BLaER1 treated with 17β-estradiol and CSF1 and Interleukin-3, amounts not matched to agents 10 nM and 100 nM (cell line): Measurements from ENCODE around the gene BTK.

Source experiments
- H3K27ac ChIP-seq, 11 experiments: shearing (Covaris generic); formaldehyde crosslinking; 2 replicates each; pipeline ENCODE4 v1.8.1; 2022
- H3K27me3 ChIP-seq, 11 experiments: shearing (Covaris generic); formaldehyde crosslinking; 2 replicates each; pipeline ENCODE4 v1.8.1; 2022
- H3K36me3 ChIP-seq, 11 experiments: shearing (Covaris generic); formaldehyde crosslinking; 2 replicates each; pipeline ENCODE4 v1.8.1; 2022
- H3K4me1 ChIP-seq, 10 experiments: shearing (Covaris generic); formaldehyde crosslinking; 2 replicates each; pipeline ENCODE4 v1.8.1; 2022
- H3K4me2 ChIP-seq, 11 experiments: shearing (Covaris generic); formaldehyde crosslinking; 2 replicates each; pipeline ENCODE4 v1.8.1; 2022
- H3K4me3 ChIP-seq, 10 experiments: shearing (Covaris generic); formaldehyde crosslinking; 2 replicates each; pipeline ENCODE4 v1.8.1; 2022
- H3K9ac ChIP-seq, 11 experiments: shearing (Covaris generic); formaldehyde crosslinking; 2 replicates each; pipeline ENCODE4 v1.8.1; 2022
- H3K9me3 ChIP-seq, 11 experiments: shearing (Covaris generic); formaldehyde crosslinking; replicated peaks in 1 of 11; 2 replicates each; pipeline ENCODE4 v1.8.1; 2022
- H4K20me1 ChIP-seq, 11 experiments: shearing (Covaris generic); formaldehyde crosslinking; 2 replicates each; pipeline ENCODE4 v1.8.1; 2022
- Cebpa-rat ChIP-seq, 11 experiments: shearing (Covaris generic); IDR thresholded peaks; 2 replicates each; pipeline ENCODE4 v1.8.1; 2022

The BTK gene

GRCh38 chrX:101385795-101386541 is at the start of gene BTK:
BTK (minus strand) TSS chrX:101386191; CDS start chrX:101375284, 10,907 bp downstream.
- H3K9me3 ChIP-seq, result peaks cover 0 to 6% (median 0%) of the 10 kb centered on the region in 11 experiments; a peak in 3 of 22 replicates
- H3K4me2 ChIP-seq, result peak within 1 kb of the TSS; percentile 75 to 92 (median 89)
- H3K9ac ChIP-seq, result peak within 1 kb of the TSS; percentile 78 to 87 (median 83)
- peaks cover 0 to 19% (median 0%) of the 10 kb centered on the region in 11 experiments; a peak in 6 of 22 replicates for H3K36me3 ChIP-seq
- H3K4me1 ChIP-seq, result peaks cover 49 to 61% (median 54%) of the 10 kb centered on the region in 10 experiments
- H4K20me1 ChIP-seq, result peaks cover 0 to 10% (median 0%) of the 10 kb centered on the region in 11 experiments; a peak in 3 of 22 replicates
- no peak for TF ChIP-seq Cebpa-rat (IDR thresholded peaks at IDR 0.05)
- peak within 1 kb of the TSS; percentile 60 to 89 (median 81) for H3K27ac ChIP-seq
- peak within 1 kb of the TSS; percentile 52 to 74 (median 66) for H3K4me3 ChIP-seq
- H3K27me3 ChIP-seq, result no peaks in the 10 kb centered on the region

GRCh38 chrX:101430457-101431078 is 44.6 kb upstream of the BTK start:
- Histone ChIP-seq H3K9me3 (peaks cover 10 to 23% (median 18%) of the 10 kb centered on the region in 11 experiments; a peak in 21 of 22 replicates), H3K4me1 (peaks cover 0 to 16% (median 0%) of the 10 kb centered on the region in 10 experiments; a peak in 6 of 20 replicates), H3K27ac (no peak overlapping the region), H3K9ac (no peak overlapping the region), H4K20me1 (no peaks in the 10 kb centered on the region), H3K4me3 (no peak overlapping the region), H3K27me3 (no peaks in the 10 kb centered on the region), H3K4me2 (peak overlapping the region in 2 of 11 experiments; percentile 6 to 17; a peak in 1 of 22 replicates), H3K36me3 (peaks cover 0 to 20% (median 4%) of the 10 kb centered on the region in 11 experiments; a peak in 6 of 22 replicates)
- TF ChIP-seq Cebpa-rat (IDR thresholded peaks at IDR 0.05), result no peak

GRCh38 chrX:101429934-101430333 is 43.9 kb upstream of the BTK start:
- no peak for TF ChIP-seq Cebpa-rat (IDR thresholded peaks at IDR 0.05)
- Histone ChIP-seq H3K9me3 (peaks cover 10 to 23% (median 18%) of the 10 kb centered on the region in 11 experiments; a peak in 21 of 22 replicates), H3K27me3 (no peaks in the 10 kb centered on the region), H3K27ac (no peak overlapping the region), H3K36me3 (peaks cover 0 to 20% (median 4%) of the 10 kb centered on the region in 11 experiments; a peak in 6 of 22 replicates), H3K9ac (no peak overlapping the region), H4K20me1 (no peaks in the 10 kb centered on the region), H3K4me1 (peaks cover 0 to 16% (median 0%) of the 10 kb centered on the region in 10 experiments; a peak in 6 of 20 replicates), H3K4me2 (peak overlapping the region in 2 of 11 experiments; percentile 6 to 14; a peak in 3 of 22 replicates), H3K4me3 (no peak overlapping the region)

GRCh38 chrX:101427954-101428353 is 42.0 kb upstream of the BTK start:
- Histone ChIP-seq H3K27ac (no peak overlapping the region), H3K36me3 (peaks cover 0 to 29% (median 4%) of the 10 kb centered on the region in 11 experiments; a peak in 6 of 22 replicates), H3K4me3 (no peak overlapping the region), H3K9me3 (peaks cover 10 to 19% (median 15%) of the 10 kb centered on the region in 11 experiments; a peak in 21 of 22 replicates), H3K4me1 (peaks cover 0 to 16% (median 0%) of the 10 kb centered on the region in 10 experiments; a peak in 6 of 20 replicates), H3K9ac (no peak overlapping the region), H3K27me3 (no peaks in the 10 kb centered on the region), H4K20me1 (no peaks in the 10 kb centered on the region), H3K4me2 (no peak overlapping the region)
- no peak for TF ChIP-seq Cebpa-rat (IDR thresholded peaks at IDR 0.05)

- TF ChIP-seq Cebpa-rat (IDR thresholded peaks at IDR 0.05), result no peak
- no peak overlapping the region for H3K9ac ChIP-seq
- no peak overlapping the region for H3K4me3 ChIP-seq
- H3K36me3 ChIP-seq, result 0 out of 22 replicates have a peak, but pooled peaks cover 0 to 9% (median 0%) of the 10 kb centered on the region in 11 experiments
- H3K4me1 ChIP-seq, result peaks cover 13 to 30% (median 18%) of the 10 kb centered on the region in 10 experiments
- peaks cover 0 to 15% (median 9%) of the 10 kb centered on the region in 11 experiments; a peak in 9 of 22 replicates for H3K27me3 ChIP-seq
- H3K9me3 ChIP-seq, result no peaks in the 10 kb centered on the region
- peak overlapping the region in 3 of 11 experiments; percentile 69 to 83 (median 80); a peak in 4 of 22 replicates for H3K4me2 ChIP-seq
- H3K27ac ChIP-seq, result no peak overlapping the region
- H4K20me1 ChIP-seq, result no peaks in the 10 kb centered on the region
Observed at GRCh38 chrX:101419489-101419888, 33.5 kb upstream of the BTK start.

GRCh38 chrX:101417981-101418841 is 32.2 kb upstream of the BTK start:
- peak overlapping the region; percentile 73 to 93 (median 82) for H3K9ac ChIP-seq

GRCh38 chrX:101417190-101417589 is 31.2 kb upstream of the BTK start:
- H3K4me1 ChIP-seq, result peaks cover 13 to 49% (median 19%) of the 10 kb centered on the region in 10 experiments
- H3K27me3 ChIP-seq, result peaks cover 0 to 15% (median 9%) of the 10 kb centered on the region in 11 experiments; a peak in 9 of 22 replicates
- peak overlapping the region in 4 of 11 experiments; percentile 69 to 83 (median 75); a peak in 5 of 22 replicates for H3K4me2 ChIP-seq
- TF ChIP-seq Cebpa-rat (IDR thresholded peaks at IDR 0.05), result no peak
- H4K20me1 ChIP-seq, result peaks cover 0 to 11% (median 4%) of the 10 kb centered on the region in 11 experiments; a peak in 9 of 22 replicates
- H3K27ac ChIP-seq, result peak overlapping the region in 1 of 11 experiments; percentile 90; a peak in 3 of 22 replicates
- no peak overlapping the region for H3K4me3 ChIP-seq
- no peaks in the 10 kb centered on the region for H3K9me3 ChIP-seq
- H3K9ac ChIP-seq, result 0 out of 22 replicates have a peak overlapping the region, but pooled peaks of 1 of the 11 experiments have one; percentile 92
- peaks cover 9 to 23% (median 11%) of the 10 kb centered on the region in 11 experiments for H3K36me3 ChIP-seq

More at GRCh38 chrX:101417981-101418841, 32.2 kb upstream of the BTK start:
- Histone ChIP-seq H3K9me3 (no peaks in the 10 kb centered on the region), H3K4me3 (peak overlapping the region; percentile 50 to 72 (median 61)), H3K36me3 (peaks cover 0 to 12% (median under 1%) of the 10 kb centered on the region in 11 experiments; a peak in 11 of 22 replicates), H3K27me3 (peaks cover 0 to 15% (median 9%) of the 10 kb centered on the region in 11 experiments; a peak in 9 of 22 replicates), H4K20me1 (peaks cover 0 to under 1% (median 0%) of the 10 kb centered on the region in 11 experiments; a peak in 1 of 22 replicates), H3K27ac (peak overlapping the region; percentile 70 to 93 (median 81)), H3K4me1 (peaks cover 13 to 39% (median 18%) of the 10 kb centered on the region in 10 experiments), H3K4me2 (peak overlapping the region; percentile 63 to 83 (median 76))
- TF ChIP-seq Cebpa-rat (IDR thresholded peaks at IDR 0.05), result no peak
